ENCODE data around the gene HEATR5B.

The HEATR5B gene

DNA sequence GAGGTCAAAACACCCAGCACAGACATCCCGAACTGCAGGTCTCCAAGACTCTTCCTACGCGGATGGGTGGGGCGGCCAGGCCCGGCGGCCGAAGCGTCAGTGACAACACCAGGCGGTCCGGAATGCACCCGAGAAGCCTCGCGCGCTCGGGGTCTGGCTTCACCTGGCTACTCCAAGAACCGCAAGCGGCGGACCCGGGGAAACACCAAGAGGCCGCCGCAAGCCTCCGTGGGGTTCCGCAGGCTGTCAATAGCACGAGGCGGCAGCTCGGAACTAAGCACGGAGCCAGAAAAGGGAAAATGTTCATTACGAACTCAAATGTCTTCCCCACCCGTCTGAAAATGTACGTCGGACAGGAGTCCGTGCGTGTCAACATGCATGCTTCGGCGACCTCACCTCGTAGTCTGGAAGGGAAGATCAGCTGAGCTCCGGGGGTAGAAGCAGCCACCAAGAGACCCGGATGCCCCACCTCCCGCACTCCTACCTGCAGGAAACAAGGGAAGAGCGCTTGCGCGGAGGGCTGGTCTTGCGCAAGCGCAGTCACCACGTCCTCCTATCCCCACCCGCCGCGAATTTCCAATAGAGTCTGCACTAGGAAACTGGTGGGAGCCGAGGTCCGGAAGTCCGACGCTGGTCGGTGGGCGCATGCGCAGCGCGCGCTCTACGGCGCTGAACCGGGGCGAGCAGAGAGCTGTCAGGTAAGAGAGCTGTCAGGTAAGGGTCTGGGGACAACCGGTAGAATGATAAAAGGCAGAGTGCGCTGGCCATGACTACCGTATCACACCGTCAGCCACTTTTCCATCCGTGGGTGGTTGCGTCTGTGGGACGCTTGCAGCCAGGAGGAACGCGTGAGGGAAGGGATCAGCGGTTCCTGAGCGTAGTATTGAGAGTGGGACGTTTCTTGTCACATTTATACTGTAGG lies at the start of gene HEATR5B, which contains the start of gene GPATCH11:
Gene HEATR5B (minus strand): TSS at position 500 of the 922 bp plus-strand sequence. CDS start 958 bp downstream, outside the sequence.
Gene GPATCH11 (plus strand): TSS at position 646 of the 922 bp plus-strand sequence. CDS start 3,864 bp downstream, outside the sequence.
- peak; percentile 94 for DNase-seq (ENCODE audit: low spot score)

- DNase-seq (ENCODE audit: low spot score) = no peak
These were observed 48.7 kb upstream of the HEATR5B start for GRCh38 chr2:37132914-37133313.

GRCh38 chr2:37125416-37125815 lies 41.2 kb upstream of the HEATR5B start:
- no peak for DNase-seq (ENCODE audit: low spot score)

DNA sequence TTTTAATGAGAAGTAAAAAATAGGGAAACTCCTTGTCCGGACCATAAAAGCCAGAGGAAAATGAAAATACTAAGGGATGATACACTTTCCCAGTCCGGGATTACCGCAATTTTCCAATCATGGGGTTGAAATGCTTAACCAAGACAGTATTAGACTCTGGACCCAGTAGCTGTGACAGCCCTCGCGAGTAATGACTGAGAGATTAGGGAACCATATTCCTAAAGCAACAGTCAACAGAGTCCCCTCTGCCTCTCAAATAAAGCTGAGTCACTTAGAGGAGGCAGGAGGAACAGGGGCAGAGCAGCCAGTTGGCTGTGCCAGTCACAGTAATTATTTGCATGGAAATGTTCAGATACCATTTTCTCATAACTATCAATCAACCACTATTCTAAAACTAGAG lies 35.0 kb upstream of the HEATR5B start:
- DNase-seq (ENCODE audit: low spot score) = no peak

- no peak for DNase-seq (ENCODE audit: low spot score)
These were observed 33.4 kb upstream of the HEATR5B start for GRCh38 chr2:37117566-37117965.

GRCh38 chr2:37111958-37112357 lies 27.8 kb upstream of the HEATR5B start:
- DNase-seq (ENCODE audit: low spot score) = no peak

DNA sequence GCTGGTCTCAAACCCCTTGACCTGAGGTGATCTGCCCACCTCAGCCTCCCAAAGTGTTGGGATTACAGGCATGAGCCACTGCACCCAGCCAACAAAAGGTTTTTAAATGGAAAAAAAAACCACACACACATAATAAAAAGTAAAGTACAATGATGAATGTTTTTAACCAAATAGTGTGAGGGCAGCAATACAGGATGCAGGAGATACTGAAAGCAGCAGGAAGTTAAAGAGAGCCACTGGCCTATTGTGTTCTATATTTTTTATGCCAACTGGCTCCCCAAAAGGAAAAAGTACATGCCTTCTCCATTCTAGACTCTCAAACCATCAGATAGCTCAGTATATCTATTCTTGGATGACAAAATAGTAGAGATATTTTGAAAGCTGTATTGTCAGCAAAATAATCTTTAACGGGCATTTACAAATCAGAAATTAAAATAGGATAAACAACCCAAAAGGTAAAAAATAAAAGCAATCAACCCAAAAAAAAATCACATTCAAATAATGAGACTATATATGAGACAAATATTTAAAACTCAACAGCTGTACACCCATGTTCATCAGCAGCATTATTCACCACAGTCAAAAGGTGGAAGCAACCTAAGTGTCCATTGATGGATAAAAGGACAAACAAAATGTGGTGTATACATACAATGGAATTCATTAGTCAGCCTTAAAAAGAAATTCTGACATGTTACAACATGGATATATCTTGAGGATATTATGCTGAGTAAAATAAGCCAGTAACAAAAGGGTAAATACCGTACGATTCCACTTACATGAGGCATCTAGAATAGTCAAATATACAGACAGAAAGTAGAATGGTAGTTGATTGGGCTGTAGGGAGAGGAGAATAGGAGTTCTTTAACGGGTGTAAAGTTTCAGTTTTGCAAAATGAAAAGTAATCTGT lies 26.4 kb upstream of the HEATR5B start:
- no peak for DNase-seq (ENCODE audit: low spot score)

GRCh38 chr2:37109523-37109922 lies 25.4 kb upstream of the HEATR5B start:
- DNase-seq (ENCODE audit: low spot score) = no peak

DNA sequence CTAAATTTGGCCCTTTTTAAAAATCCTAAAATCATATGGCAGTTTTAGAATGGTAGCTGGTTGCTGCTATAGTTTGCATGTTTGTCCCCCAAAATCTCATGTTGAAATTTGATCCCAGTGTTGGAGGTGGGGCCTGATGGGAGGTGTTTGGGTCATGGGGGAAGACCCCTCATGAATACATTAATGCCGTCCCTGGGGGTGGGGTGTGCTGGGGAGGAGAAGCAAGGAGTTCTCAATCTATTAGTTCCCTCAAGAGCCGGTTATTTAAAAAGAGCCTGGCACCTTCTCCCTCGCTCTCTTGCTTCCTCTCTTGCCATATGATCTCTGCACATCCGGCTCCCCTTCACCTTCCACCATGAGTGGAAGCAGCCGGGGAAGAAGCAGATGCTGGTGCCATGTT lies 21.0 kb upstream of the HEATR5B start:
- DNase-seq (ENCODE audit: low spot score) = no peak

GRCh38 chr2:37104178-37104577 lies 20.0 kb upstream of the HEATR5B start:
- DNase-seq (ENCODE audit: low spot score) = no peak

DNA sequence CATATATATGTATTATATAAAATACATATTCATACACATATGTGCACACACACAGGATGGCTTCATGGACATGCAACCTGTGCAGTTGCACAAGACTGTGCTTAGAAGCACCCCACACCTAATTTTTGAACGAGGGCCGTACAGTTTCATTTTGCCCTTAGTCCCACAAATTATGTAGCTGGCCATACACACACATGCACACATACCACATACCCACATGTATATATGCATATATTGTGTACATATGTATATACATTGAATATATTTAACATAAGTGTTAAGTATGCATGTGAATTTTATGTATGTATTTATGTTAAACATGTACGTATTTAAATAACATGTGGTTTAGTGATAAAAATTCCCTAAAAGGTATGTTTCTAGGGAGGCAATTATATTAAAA lies 18.4 kb upstream of the HEATR5B start:
- no peak for DNase-seq (ENCODE audit: low spot score)

DNA sequence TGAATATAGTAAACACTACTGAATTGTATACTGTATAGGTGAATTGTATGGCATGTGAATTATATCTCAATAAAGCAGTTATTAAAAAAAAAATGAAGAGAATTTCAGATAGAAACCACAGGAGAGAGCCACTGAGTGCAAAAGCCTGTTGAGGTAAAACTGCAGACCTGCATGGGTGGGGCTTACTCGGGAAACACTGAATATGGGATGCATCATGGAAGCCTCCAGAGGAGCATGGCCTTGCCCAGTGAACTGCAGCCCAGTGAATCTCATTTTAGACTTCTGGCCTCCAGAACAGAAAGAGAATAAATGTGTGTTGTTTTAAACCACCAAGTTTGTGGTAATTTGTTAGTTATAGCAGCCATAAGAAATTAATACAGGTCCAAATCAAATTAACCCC lies 15.9 kb upstream of the HEATR5B start:
- no peak for DNase-seq (ENCODE audit: low spot score)

GRCh38 chr2:37098416-37099118 lies 14.4 kb upstream of the HEATR5B start:
- no peak for DNase-seq (ENCODE audit: low spot score)

GRCh38 chr2:37096568-37096967 lies 12.4 kb upstream of the HEATR5B start:
- no peak for DNase-seq (ENCODE audit: low spot score)

DNA sequence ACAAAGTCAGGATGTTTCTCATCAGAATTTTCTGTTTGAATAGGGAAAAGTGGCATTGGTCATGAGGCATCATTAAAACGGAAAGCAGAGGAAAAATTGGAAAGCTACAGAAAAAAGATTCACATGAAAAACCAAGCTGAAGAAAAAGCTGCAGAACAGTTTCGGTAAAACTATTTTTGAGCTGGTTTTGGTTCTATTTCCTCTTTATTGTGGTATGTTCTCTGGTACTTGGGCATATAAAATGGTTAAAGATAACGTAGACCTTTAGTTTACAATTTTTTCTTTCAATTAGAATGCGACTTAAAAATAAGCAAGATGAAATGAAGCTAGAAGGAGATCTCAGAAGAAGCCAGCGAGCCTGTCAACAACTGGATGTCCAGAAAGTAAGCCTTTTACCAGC lies 7.7 kb upstream of the HEATR5B start:
- DNase-seq (ENCODE audit: low spot score) = no peak

DNA sequence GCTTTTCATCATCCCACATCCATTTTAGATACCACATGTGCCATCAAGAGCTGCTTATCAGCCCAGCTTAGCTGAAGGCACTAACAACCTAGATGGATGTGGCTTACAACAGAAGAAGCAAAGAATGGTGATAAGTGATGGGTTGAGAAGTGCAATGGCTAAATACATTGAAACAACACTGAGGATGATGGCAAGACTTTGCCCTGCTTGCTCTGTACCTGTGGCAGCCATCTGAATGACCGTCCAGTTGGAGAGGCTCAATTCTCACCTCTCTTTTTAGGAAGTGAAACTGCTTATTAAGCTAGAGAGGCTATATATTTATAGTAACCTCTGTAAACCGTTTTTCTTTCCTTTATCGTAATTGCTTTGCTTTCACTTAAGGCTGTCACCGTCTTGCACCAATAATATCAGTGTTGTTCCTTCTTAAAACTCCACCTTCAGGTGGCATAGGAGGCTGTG lies 5.9 kb upstream of the HEATR5B start:
- DNase-seq (ENCODE audit: low spot score) = no peak

DNA sequence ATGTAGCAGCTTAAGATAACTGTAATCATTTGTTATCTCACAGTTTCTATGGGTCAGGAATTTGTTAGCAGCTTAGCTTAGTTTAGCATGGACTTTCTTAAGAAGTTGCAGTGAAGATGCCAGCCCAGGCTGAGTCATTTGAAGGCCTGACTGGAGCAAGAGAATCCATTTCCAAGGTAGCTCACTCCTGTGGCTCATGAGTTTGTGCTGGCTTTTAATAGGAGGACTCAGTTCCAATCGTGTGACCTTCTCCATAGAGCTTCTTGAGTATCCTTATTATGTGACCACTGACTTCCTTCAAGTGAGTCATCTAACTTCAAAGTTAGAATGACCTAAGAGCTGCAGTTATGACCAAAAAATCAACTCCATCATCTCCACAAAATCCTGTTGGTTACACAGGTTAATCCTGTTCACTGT lies 1.6 kb upstream of the HEATR5B start:
- DNase-seq (ENCODE audit: low spot score) = peak; percentile 16

GRCh38 chr2:37084797-37085196 lies 625 bp upstream of the HEATR5B start:
- DNase-seq (ENCODE audit: low spot score) = no peak

DNA sequence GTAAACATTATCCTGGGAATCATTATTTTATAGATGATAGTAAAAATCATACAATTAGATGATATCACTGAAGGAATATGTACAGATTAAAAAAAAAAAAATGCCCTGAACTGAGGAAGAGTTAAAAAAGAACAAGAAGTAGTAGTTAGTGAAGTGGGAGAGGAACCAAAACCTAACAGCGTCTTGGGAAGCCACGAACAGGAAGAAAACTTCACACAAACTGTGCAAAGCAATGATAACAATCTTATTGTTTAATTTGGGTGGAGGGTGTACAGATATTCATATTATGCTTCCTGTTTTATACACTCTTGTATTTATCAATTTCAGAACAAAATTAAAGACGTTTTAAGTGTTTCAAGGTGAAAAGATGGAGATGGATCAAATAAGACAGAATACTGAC lies 3.5 kb downstream of the HEATR5B start:
- no peak for DNase-seq (ENCODE audit: low spot score)

DNA sequence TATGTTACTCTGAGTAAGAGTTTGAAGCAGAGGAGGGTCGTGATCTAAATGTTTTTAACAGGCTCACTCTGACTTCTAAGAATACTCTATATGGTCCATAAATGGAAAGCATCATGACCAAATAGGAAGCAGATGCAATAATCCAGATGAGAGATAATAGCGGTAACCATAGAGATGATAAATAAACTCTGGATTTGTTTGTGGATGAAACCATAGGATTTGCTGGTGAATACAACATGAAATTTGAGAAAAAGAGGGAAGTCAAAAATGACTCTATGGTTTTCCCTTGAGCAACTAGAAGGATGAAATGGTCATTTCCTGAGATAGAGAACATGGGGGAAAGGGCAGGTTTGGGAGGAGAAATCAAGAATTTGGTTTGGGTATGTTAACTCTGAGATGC lies 3.9 kb downstream of the HEATR5B start:
- DNase-seq (ENCODE audit: low spot score) = no peak

GRCh38 chr2:37070931-37071330 lies 13.2 kb downstream of the HEATR5B start:
- DNase-seq (ENCODE audit: low spot score) = no peak

DNA sequence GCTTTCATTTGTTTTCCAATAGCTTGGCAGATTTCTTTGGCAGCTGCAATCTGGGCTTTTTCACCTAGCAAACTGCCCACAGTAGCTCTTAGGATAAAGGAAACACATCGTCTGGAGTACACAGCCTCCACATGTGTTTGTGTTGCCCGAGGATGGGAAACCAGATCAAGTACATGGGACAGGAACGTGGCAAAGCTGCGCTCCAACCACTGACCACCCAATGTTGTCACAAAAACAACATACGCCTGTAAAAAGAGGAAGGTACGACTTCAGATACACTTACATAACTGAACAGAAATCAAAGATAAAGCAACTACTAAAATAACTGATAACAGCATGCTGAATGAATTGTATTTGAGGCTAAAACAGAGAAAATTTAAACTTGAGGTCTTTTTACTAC lies 15.5 kb downstream of the HEATR5B start:
- no peak for DNase-seq (ENCODE audit: low spot score)
